GM21737 (cell line): ENCODE measurements around the gene ABI1.

Experiments used
- ATAC-seq: cut with Tn5 transposase; IDR thresholded peaks from one replicate; pipeline ENCODE4 v1.9.1; 2021; ENCODE audit warnings: mild to moderate bottlenecking, moderate library complexity; ENCODE audit not compliant: unreplicated experiment

ABI1 gene

GRCh38 chr10:26855186-26855585, 5.6 kb downstream of the ABI1 start:
- no peak for ATAC-seq

DNA sequence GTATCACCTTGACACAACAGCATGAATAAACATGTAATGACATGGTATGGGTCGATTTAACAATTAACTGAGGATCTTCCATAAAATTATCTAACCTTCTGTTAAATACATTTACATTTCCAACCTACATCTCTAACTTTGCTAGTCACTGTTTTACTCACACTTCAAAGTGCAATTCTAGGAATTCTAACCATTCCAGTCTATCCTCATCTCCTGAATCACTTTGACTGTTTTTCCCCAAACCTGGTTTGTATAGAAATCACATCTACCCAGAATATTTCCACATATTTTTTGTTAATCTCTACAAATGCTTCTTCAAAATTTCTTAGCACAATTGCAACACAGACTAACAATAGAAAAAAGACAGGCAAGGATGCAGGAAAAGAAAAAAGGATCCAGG, 6.2 kb downstream of the ABI1 start:
- no peak for ATAC-seq

DNA sequence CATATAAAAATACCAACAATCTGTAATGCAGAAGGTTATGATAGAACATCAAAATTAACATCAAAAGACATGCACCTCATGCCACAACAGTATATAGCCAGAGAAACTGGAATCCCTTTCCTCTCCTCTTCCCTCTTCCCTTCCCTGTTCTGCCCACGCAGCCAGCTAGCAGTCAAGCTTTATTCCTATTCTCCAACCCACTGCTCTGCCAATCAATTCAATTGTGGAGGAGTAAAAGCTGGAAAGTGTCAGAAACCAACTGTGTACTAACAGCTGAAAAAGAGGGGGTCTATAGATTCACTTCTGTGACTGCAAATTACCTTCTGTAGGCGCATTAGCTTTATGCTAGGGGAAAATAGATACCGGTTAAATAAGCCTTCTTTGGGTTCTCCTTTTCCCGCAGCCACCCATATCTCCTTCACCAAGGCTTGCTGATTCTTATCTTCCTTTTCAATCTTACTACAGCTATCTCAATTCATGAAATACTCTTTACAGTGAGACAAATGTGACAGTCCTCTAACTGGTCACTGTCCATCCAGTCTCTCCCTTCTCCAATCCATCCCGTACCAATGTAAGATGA, 16.3 kb downstream of the ABI1 start:
- no peak for ATAC-seq

DNA sequence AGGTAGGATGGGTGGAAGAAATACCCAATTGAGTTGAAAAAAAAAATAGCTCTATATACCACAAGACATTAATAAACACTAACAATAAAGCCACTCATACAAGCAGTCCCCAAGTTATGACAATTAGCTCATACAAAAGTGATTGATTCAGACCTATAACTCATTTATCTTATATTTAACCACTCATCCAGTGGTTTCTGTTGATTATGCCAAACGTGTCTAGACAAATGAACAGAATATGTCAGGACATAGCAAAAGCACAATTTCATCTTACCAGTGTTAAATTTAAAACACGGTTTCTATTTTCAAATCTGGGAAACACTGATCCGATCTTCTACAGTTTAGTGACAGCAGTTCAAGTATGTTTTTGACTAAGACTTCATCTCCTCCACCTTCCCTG, 17.0 kb downstream of the ABI1 start:
- ATAC-seq = no peak

DNA sequence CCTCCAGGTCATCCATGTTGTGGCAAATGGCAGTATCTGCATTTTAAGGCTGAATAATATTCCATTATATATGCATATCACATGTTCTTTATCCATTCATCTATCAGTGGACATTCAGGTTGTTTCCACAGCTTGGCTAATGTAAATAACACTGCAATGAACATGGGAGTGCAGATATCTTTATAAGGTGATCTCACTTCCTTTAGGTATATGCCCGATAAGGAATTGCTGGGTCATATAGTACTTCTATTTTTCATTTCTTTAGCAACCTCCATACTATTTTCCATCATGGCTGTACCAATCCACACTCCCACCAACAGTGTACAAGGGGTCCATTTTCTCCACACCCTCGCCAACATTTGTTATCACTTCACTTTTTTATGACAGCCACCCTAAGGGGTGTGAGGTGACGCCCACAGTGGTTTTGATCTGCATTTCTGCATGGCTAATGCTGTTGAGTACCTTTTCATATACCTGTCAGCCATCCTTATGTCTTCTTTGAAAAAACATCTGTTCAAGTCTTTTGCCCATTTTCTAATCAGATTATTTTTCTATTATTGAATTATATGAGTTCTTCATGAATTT, 18.9 kb downstream of the ABI1 start:
- no peak for ATAC-seq

DNA sequence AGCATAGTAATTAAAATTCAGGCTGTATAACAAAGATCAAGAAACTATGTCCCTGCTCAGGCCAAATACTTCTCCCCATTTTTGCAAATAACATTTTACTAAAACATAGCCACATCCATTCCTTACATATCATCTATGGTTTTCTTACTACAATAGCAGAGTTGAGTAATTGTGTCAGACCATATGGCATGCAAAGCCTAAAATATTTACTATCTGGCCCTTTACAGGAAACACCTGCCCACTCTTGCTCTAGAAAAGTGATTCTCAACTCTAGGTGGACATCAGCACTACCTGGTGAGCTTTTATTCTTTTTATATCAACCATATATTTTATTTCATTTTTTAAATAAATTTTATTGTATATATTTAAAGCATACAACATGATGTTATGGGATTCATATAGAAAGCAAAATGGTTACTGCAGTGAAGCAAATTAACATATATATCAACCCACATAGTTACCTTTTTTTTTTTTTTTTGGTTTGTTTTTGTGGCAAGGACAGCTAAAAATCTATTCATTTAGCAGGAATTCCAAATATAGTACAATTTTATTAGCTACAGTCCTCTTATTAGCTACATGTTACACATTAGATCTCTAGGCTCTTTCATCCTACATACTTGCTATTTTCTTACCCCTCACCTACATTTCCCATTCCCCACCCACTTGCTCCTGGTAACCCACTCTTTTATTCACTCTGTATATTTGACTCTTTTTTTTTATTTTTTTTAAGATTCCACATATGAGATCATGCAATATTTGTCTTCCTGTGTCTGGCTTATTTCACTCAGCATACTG, 19.6 kb downstream of the ABI1 start:
- ATAC-seq = no peak

DNA sequence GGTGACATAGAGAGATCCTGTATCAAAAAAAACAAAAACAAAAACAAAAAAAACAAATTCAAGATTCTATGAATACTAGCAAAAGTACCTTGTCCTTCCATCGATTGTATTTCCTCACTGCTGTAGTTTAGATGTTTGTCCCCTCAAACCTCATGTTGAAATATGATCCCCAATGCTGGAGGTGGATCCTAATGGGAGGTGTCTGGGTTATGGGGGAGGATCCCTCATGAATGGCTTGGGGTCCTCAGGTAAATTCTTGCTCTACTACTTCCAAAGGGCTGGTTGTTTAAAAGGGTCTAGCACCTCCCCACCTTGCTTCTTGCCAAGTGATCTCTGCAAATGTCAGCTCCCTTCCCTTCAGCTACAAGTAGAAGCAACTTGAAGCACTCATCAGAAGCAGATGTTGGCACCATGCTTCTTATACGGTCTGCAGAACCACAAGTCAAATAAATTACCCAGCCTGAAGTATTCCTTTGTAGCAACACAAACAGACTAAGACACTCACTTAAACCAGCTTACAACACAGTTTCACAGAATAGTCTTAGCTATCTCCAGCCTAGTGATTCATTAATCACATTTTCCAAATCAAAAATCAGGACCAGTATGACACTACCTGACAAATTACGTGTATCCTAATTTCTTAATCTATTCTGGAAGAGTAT, 20.7 kb downstream of the ABI1 start:
- ATAC-seq = no peak

DNA sequence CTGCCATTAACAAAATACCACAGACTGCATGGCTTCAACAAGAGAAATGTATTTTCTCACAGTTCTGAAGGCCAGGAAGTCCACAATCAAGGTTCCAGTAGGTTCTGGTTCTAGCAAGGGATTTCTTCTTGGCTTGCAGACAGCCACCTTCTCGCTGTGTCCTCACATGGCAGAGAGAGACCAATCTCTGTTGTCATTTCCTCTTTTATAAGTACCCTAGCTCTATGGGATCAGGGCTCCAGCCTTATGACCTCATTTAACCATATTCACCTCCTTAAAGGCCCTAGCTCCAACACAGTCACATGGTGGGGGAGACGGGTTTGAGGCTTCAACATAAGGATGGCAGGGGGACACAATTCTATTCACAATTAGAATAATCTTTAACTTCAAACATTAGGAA, 23.6 kb downstream of the ABI1 start:
- no peak for ATAC-seq

- ATAC-seq = no peak
Measured at GRCh38 chr10:26835025-26835424, 25.7 kb downstream of the ABI1 start.

DNA sequence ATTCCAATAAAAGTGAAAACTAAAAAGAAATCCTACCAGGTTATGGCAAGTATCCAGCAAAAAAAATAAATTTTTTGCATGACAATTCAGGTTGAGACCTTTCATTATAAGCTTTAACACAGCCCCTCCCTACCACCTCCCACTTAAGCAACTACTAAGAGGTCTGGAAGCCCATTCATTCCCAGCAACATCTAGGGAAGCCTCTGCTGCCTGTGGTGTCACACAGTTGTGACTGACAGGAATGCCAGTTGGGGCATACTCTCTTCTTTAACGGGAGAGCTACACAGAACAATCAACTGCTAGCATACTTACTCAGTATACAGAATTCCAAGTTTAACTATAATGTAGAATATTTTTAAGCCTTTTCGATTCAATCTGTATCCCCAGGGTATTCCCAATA, 27.8 kb downstream of the ABI1 start:
- no peak for ATAC-seq

DNA sequence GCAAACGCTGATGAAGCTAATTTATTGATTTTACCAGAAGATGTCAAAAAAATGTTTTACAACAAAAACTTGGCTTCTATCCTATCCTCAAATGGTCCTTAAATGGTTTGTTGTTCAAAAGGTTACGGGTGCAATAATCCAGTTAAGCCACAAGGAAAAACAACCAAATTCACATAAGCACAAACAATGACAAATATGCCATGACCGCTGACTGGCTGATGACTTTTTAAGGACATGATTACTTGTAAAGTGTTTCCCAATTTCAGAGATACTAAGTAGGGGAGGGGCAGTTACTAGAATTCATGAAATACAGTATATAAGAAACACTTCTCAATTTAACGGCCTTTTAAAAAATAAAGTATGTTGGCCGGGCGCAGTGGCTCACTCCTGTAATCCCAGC, 28.8 kb downstream of the ABI1 start:
- ATAC-seq = no peak

DNA sequence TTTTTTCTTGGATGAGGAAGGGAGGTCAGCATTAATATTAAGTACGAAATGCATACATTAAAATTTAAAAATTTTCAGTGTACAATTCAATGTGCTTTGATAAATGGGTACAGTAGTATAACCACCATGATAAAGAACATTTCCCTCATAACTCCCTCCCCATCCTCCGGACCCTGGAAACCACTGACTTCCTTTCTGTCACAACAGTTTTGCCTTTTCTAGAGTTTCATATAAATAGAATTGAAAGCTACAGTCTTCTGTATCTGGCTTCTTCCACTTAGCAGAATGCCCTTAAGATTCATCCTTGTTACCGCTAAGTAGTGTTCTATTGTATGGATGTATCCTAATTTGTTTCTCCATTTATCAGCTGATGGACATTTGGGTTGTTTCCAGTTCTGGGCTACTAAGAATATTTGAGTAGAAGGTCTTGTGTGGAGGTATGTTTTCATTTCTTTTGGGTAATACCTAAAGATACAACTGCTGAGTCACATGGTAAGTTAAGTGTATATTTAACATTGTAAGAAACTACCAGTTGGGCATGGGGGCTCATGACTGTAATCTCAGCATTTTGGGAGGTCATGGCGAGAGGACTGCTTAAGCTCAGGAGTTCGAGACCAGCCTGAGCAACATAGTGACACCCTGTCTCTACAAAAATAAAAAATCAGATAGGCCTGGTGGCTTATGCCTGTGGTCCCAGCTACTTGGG, 30.8 kb downstream of the ABI1 start:
- no peak for ATAC-seq

- ATAC-seq = no peak
Measured at GRCh38 chr10:26824015-26824690, 36.6 kb downstream of the ABI1 start.

DNA sequence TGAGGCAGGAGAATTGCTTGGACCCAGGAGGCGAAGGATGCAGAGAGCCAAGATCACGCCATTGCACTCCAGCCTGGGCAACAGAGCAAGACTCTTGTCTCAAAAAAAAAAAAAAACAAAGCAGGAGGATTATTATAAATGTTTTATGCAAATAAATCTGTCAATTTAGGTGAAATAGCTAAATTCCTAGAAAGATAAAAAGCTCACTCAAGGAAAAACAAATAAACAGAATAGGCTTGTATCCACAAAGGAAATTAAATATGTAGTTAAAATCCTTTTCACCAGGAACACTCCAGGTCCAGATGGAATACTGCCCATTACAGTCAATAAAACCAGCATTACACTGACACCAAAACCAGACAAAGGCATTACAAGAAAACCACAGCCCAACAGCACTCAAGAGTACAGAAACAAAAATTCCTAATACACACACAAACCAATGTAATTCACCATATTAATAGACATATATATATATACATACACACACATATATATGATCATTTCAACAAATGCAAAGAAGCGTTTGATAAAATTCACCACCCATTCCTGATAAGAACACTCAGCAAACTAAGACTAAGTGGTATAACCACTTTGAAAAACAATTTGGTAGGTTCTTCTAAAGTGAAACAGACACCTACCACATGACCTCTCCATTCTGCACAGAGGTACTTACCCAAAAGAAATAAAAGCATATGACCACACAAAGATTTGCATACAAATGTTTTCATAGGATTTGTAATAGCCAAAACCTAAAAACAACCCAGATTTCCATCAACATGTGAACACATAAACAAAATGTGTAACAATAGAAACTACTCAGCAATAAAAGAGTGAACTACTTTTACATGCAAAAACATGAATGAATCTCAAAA, 38.8 kb downstream of the ABI1 start:
- no peak for ATAC-seq

DNA sequence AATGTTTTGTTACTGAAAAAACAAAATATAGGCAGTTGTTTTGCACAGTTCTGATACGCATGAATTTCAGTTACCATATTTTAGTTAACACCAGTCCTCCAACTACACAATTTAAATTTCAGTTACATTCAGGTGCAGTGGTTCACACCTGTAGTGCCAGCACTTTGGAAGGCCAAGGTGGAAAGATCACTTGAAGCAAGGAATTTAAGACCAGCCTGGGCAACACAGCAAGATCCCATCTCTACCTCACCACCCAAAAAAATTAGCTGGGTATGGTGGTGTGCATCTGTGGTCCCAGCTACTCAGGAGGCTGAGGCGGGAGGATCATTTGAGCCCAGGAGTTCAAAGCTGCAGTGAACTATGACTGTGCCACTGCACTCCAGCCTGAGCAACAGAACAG, 45.3 kb downstream of the ABI1 start:
- ATAC-seq = no peak

DNA sequence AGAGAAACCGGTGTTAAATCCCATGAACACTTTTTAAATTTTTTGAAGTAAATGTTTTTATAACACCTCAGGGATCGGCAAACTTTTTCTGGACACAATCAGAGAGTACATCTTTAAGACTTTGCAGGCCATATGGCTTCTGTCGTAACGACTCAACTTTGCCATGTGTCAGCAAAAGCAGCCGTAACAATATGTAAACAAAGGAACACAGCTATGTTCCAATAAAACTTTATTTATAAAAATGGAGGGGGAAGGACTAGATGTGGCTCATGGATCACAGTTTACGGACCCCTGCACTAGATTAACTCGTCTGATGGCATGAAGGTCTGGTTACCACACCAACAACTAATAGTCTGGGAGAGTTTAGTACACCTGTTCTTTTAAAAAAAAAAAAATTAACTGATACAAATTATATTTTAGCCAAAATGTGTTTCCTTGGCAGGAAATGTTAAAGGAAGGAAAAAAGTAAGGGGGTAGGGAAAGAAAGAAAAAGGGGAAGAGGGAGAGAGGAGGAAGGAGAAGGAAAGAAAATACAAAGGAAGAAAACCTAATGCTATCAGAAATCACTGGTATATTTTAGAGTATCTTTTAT, 50.2 kb downstream of the ABI1 start:
- no peak for ATAC-seq

DNA sequence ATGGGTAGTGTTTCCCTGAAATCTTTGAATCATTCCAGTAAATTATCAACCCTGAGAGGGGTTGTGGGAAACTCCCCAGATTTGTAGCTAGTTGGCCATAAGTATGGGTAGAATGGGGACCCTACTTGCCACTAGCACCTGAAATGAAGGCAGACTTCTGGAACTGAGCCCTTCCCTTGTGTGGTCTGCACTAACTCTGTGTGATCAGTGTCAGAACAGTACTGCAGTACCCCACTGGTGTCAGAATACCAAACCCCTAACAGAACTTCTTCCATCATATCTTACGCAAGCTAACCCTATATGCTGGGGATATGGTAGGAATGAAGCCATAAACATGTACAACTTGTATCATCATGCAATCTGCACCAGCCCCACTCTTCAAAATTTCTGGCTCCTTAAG, 50.8 kb downstream of the ABI1 start:
- no peak for ATAC-seq

DNA sequence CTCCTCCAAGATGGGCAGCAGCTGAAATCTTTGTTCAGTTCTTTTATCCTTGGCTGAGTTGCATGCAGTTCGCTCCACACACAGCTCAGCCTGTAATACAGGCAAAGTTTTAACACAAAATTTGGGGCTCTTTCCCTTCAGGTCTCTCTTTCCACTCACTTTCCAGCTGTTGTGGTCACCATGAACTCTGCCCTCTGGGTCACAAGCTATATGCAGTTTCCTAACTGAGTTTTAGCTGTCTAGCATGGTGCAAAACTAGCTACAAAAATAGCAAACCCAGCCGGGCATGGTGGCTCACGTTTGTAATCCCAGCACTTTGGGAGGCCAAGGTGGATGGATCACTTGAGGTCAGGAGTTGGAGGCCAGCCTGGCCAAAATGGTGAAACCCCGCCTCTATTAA, 53.2 kb downstream of the ABI1 start:
- ATAC-seq = no peak

- ATAC-seq = no peak
Measured at GRCh38 chr10:26806557-26806956, 54.2 kb downstream of the ABI1 start.
